GM10266 (cell line): ENCODE results near the gene ACSF3.

Experiments used
- DNase-seq: peaks from one replicate; pipeline ENCODE4 v3.0.0; 2012; ENCODE audit errors: extremely low spot score
- CTCF ChIP-seq: IDR thresholded peaks from 2 replicates; pipeline ENCODE4 v1.5.1; 2012; ENCODE audit warnings: mild to moderate bottlenecking, low read depth; ENCODE audit not compliant: control insufficient read depth, insufficient read depth; ENCODE audit errors: missing control alignments

The ACSF3 gene

GRCh38 chr16:89202422-89203215 lies 109.0 kb downstream of the ACSF3 start:
- DNase-seq = no peak
- TF ChIP-seq CTCF = no peak
